RWPE2 (cell line): ENCODE measurements around the gene SELENOM.
A peak's percentile ranks its signal among the peaks of the same experiment; 100 is the strongest.
"Not testable (repeated sequence)": the region's sequence is repeated elsewhere in the genome, so short reads cannot be mapped to it uniquely, and the experiment has no call there.

Source experiments
- ATAC-seq: fragments of 200-7000 bp; cut with Tn5 transposase; 3 replicates; pipeline ENCODE4 v1.9.1; 2021; ENCODE audit warnings: low read depth
- DNase-seq: peaks from one replicate; pipeline ENCODE4 v3.0.0-alpha.2; 2020; ENCODE audit warnings: low spot score
- H3K27ac ChIP-seq: fragments of 450-650 bp; 2 replicates; pipeline ENCODE4 v1.5.1; 2017; ENCODE audit warnings: mild to moderate bottlenecking; ENCODE audit not compliant: poor library complexity, severe bottlenecking
- H3K27me3 ChIP-seq: fragments of 250-450 bp; sonication (Bioruptor Pico); 2 replicates; pipeline ENCODE4 v1.5.1; 2021; ENCODE audit warnings: mild to moderate bottlenecking, moderate library complexity; ENCODE audit not compliant: insufficient read depth, poor library complexity, severe bottlenecking
- H3K36me3 ChIP-seq: fragments of 250-450 bp; sonication (Bioruptor Pico); 2 replicates; pipeline ENCODE4 v1.5.1; 2020; ENCODE audit warnings: low read depth, mild to moderate bottlenecking, moderate library complexity
- H3K4me1 ChIP-seq: fragments of 250-450 bp; sonication (Bioruptor Pico); 2 replicates; pipeline ENCODE4 v1.5.1; 2021; ENCODE audit warnings: mild to moderate bottlenecking, moderate library complexity; ENCODE audit not compliant: insufficient read depth, poor library complexity, severe bottlenecking
- H3K4me3 ChIP-seq: fragments of 250-450 bp; sonication (Bioruptor Pico); 2 replicates; pipeline ENCODE4 v1.5.1; 2021; ENCODE audit warnings: mild to moderate bottlenecking, moderate library complexity; ENCODE audit not compliant: severe bottlenecking
- H3K9me3 ChIP-seq: fragments of 250-450 bp; sonication (Bioruptor Pico); 2 replicates; pipeline ENCODE4 v1.5.1; 2021; ENCODE audit warnings: mild to moderate bottlenecking, moderate library complexity; ENCODE audit not compliant: severe bottlenecking
- TF ChIP-seq, protein P1 (sequence below): fragments of 450-650 bp; IDR thresholded peaks from one replicate; pipeline ENCODE4 v1.5.1; 2017; ENCODE audit warnings: mild to moderate bottlenecking, moderate library complexity; ENCODE audit not compliant: poor library complexity, severe bottlenecking

SELENOM gene

DNA sequence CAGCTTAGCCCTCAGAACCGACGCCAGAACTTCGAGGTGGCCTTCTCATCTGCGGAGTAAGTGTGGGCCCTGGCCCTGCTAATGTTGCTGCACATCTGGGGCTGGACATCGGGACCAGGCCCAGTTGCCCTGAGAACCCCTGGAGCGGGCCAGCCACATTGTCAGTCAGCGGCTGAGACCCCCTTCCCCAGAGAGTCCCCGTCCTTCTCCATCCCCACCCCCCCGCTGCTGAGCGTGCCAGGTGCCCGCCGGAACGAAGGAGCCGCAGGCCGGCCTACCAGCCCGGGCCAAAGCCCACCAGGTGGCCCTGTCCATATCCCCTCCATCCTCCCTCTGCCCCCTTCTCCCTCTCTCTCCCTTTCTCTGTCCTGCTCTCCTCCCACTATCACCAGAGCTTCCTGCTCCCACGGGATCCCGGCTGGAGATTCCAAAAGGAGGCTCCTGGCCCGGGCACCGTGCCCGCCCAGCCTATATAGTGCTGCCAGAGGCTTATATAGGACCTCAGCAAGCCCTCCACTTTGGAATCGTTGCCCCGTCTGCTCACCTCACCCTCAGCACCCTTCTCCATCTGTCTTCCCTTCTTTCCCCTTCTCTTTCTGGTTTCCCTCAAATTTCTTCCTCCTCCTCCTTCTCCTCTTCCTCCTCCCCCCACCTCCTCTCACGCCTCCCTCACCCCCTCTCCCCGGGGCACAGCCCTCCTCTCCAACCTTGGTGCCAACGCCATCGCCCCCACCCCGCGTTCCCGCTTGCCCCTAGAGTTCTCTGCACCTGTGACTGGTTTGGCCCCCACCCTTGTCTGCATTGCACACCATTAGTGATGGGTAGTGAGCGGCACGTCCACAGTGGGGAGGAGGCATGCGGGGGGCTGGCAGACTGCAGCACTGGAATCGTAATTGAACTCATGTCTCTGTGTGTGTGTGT, 7.3 kb downstream of the SELENOM start:
- ATAC-seq, result no peak
- no peaks in the 10 kb centered on the region for H3K27me3 ChIP-seq
- no peaks in the 10 kb centered on the region for H3K9me3 ChIP-seq
- DNase-seq, result peak; percentile 59
- H3K27ac ChIP-seq, result no peak overlapping the region
- TF ChIP-seq, protein P1, sequence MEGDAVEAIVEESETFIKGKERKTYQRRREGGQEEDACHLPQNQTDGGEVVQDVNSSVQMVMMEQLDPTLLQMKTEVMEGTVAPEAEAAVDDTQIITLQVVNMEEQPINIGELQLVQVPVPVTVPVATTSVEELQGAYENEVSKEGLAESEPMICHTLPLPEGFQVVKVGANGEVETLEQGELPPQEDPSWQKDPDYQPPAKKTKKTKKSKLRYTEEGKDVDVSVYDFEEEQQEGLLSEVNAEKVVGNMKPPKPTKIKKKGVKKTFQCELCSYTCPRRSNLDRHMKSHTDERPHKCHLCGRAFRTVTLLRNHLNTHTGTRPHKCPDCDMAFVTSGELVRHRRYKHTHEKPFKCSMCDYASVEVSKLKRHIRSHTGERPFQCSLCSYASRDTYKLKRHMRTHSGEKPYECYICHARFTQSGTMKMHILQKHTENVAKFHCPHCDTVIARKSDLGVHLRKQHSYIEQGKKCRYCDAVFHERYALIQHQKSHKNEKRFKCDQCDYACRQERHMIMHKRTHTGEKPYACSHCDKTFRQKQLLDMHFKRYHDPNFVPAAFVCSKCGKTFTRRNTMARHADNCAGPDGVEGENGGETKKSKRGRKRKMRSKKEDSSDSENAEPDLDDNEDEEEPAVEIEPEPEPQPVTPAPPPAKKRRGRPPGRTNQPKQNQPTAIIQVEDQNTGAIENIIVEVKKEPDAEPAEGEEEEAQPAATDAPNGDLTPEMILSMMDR, result no peak
- H3K4me1 ChIP-seq, result no peaks in the 10 kb centered on the region
- no peak overlapping the region for H3K4me3 ChIP-seq
- H3K36me3 ChIP-seq, result peaks cover 74% of the 10 kb centered on the region

DNA sequence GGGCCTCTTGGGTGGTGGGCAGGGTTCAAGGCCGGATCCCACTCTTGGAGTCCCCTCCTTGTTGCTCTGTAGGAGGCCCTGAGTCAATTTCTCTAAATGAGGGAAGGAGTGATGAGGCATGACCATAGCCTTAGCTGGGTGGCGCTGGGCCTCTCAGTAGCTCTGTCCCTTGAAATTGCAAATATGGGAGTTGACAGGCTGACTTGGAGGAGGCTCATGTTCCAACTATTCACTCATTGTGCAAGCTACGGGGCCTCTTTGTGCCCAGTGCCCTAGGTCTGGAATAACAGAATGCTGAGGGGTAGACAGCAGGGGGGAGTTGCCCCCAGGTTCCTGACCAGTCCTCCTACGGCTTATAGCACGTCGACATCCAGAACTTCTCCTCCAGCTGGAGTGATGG, 8.0 kb downstream of the SELENOM start:
- ATAC-seq, result no peak
- TF ChIP-seq, protein P1, result no peak
- Histone ChIP-seq H3K4me3 (no peak overlapping the region), H3K27me3 (no peaks in the 10 kb centered on the region), H3K27ac (no peak overlapping the region), H3K36me3 (peaks cover 82% of the 10 kb centered on the region), H3K9me3 (no peaks in the 10 kb centered on the region), H3K4me1 (no peaks in the 10 kb centered on the region)
- no peak for DNase-seq

DNA sequence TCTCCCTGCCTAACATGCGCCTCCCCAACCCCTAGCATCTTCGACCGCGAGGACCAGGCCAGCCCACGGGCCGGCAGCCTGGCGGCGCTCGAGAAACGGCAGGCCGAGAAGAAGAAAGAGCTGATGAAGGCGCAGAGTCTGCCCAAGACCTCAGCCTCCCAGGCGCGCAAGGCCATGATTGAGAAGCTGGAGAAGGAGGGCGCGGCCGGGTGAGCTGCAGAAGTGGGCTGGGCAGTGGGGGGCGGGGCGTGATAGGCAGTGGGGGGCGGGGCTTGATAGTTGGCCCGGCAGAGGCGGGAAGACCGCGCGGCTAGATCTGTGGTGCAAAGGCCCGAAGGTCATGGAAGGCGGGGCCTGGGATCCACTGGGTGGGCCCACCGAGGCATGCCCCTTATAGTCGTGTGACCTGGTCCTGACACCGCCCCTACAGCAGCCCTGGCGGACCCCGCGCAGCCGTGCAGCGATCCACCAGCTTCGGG, 8.7 kb downstream of the SELENOM start:
- Histone ChIP-seq H3K9me3 (no peaks in the 10 kb centered on the region), H3K36me3 (peaks cover 89% of the 10 kb centered on the region), H3K4me1 (no peaks in the 10 kb centered on the region), H3K27me3 (no peaks in the 10 kb centered on the region), H3K27ac (no peak overlapping the region), H3K4me3 (no peak overlapping the region)
- no peak for DNase-seq
- ATAC-seq, result no peak
- TF ChIP-seq, protein P1, result no peak

DNA sequence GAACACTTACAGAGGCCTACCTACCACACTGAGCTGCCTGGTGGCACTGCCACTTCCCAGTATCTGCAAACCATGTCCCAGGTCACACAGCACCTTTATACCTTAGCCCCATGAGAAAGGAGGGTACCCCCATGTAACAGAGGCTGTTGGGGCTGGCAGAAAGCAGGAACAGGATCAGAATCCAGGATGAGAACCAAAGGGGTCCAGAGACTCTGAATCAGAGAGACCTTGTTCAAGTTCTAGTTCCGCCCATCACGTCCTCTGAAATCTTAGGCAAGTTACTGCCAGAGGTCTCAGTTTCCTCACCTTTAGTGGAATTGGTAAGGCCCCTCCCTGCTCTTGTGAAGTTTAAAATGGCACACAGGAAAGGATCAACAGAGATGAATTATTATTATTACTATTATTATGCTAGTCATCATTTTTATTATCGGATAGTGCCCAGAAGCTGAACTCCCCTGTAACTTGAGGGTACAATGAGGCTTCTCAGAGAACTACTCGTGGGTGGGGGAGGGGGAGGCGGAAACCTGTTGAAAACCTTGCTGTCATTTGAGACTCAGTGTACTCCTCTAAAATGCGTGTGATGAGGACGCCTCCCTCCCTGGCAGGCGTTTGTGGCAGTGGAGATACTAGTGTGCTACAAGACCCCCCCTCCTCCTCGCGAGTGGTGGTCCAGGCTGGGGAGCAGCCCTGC, 9.3 kb downstream of the SELENOM start:
- Histone ChIP-seq H3K9me3 (no peaks in the 10 kb centered on the region), H3K27ac (no peak overlapping the region), H3K27me3 (no peaks in the 10 kb centered on the region), H3K4me3 (no peak overlapping the region), H3K4me1 (no peaks in the 10 kb centered on the region), H3K36me3 (peaks cover 92% of the 10 kb centered on the region)
- DNase-seq (no peak), ATAC-seq (no peak)
- TF ChIP-seq, protein P1, result no peak

DNA sequence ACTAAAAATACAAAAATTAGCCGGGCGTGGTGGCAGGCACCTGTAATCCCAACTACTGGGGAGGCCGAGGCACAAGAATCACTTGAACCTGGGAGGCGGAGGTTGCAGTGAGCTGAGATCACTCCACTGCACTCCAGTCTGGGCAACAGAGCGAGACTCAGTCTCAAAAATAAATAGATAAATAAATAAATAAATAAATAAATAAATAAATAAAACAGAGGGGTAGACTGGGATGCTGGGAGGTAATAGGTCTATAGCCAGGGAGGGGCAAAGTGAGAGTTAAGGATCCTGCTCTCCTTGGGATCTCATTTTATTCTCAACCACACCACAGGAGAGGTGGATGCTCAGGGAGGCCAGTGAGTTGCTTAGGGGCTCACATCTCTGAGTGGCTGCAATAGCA, 9.8 kb downstream of the SELENOM start:
- not testable (repeated sequence) for H3K4me1 ChIP-seq, ATAC-seq, H3K4me3 ChIP-seq, H3K27me3 ChIP-seq, DNase-seq, H3K27ac ChIP-seq, H3K9me3 ChIP-seq
- H3K36me3 ChIP-seq, result peaks cover 92% of the 10 kb centered on the region
